Large intestine (tissue), 3 donors: ENCODE measurements around the gene OR52E8. TPM values are rescaled to one million over a fixed set of nuclear protein-coding genes. Genes with fewer than 3 reads are reported as not detected.

Source experiments
- DNase-seq, 2 donors: peaks; one replicate each; pipeline versions ENCODE4 v3.0.0 to v3.0.0-alpha.2; 2013
- H3K27ac ChIP-seq: one replicate; pipeline ENCODE4 v1.5.1; 2013; ENCODE audit warnings: low read length
- H3K27me3 ChIP-seq: 2 replicates; pipeline ENCODE4 v1.6.1; 2013; ENCODE audit warnings: low read length; ENCODE audit not compliant: control insufficient read depth, insufficient read depth
- H3K36me3 ChIP-seq: 2 replicates; pipeline ENCODE4 v1.6.1; 2013; ENCODE audit warnings: low read length; ENCODE audit not compliant: control insufficient read depth, insufficient read depth
- H3K4me1 ChIP-seq: one replicate; pipeline ENCODE4 v1.6.1; 2013; ENCODE audit warnings: low read length; ENCODE audit not compliant: control insufficient read depth, insufficient read depth
- H3K4me3 ChIP-seq: one replicate; pipeline ENCODE4 v1.5.1; 2013; ENCODE audit warnings: low read length
- H3K9me3 ChIP-seq: one replicate; pipeline ENCODE4 v1.6.1; 2013; ENCODE audit warnings: mild to moderate bottlenecking, low read depth, low read length, moderate library complexity; ENCODE audit not compliant: control insufficient read depth
- WGBS: methylation state at CpG from one replicate; pipeline ENCODE4 v1.1.5; 2013; ENCODE audit warnings: low lambda C conversion rate; ENCODE audit not compliant: insufficient coverage; 5-methylcytosine and 5-hydroxymethylcytosine counted together
- polyA plus RNA-seq: library from polyadenylated mRNA; unstranded; fragments of 120-200 nt; gene quantifications from one replicate; pipeline ENCODE4 v1.2.1, GENCODE V29; 2013

Gene OR52E8
- polyA plus RNA-seq, 1 donor: not detected

DNA sequence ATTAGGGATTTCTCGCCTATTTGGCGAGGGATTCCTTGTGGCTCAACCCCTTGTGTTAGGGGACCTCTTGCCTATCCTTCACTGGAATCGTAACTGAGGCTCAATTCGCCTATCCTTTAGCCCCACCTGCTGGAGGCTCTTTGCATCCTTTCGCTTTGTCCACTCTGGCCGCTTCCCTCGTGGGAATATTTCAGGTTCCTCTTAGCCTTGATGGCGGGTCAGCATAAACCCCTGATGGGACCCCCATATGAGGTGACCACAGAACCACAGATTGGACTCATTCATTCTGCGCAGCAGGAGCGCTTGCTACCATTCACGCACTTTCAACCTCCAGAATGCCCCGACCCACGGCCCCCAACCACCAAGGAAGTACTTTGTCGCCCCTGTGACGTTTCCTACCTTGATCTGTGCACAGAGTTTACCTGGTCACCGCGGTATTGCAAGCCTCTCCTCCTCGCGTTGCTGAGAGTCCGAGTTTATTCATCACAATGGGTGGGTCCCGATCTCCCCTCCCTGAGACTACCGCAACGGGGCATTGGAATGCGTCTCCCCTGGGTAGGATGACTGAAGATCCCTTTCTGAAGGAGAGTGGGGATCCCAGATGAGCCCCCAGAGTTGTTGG, 48.9 kb downstream of the OR52E8 start, which contains the start of gene OR52N2:
Gene OR52N2, plus strand, starts transcription at position 425 of the 622 bp plus-strand sequence. CDS start 11,412 bp downstream, outside the sequence.
- H3K27ac ChIP-seq: no peak within 1 kb of the TSS
- no peaks in the 10 kb centered on the region for H3K4me1 ChIP-seq
- H3K9me3 ChIP-seq: no peaks in the 10 kb centered on the region
- peaks cover 7% of the 10 kb centered on the region for H3K27me3 ChIP-seq
- H3K4me3 ChIP-seq: peak within 1 kb of the TSS; percentile 17
- DNase-seq: peak; percentile 51 to 53
- no peaks in the 10 kb centered on the region for H3K36me3 ChIP-seq
- WGBS: no CpG with 5 or more reads among the region's 24 CpGs

DNA sequence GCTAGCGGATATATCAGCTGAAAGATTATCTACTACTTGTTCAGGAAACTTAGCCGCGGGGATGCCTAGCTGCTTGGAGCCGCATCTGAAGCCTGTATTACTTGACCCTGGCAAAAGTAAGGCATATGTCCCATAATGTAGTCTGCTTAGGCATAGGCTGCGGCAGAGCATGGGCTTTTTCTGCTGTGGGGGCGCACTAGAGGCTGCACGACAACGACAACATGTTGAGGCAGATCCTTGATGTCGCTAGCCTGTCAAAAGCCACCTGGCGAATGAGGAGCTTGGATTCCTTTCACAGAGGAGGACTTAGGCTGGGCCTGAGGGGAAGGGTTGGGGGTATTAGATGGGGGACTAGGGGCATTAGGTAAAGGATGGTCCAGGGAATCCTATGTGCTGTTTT, 49.9 kb downstream of the OR52E8 start:
- peaks cover 7% of the 10 kb centered on the region for H3K27me3 ChIP-seq
- H3K36me3 ChIP-seq: no peaks in the 10 kb centered on the region
- no peaks in the 10 kb centered on the region for H3K9me3 ChIP-seq
- H3K4me1 ChIP-seq: no peaks in the 10 kb centered on the region
- no peak overlapping the region for H3K4me3 ChIP-seq
- no peak overlapping the region for H3K27ac ChIP-seq
- WGBS: no CpG with 5 or more reads among the region's 10 CpGs
- DNase-seq: no peak

Other genes starting within 250 kb of the OR52E8 start
- 11.6 TPM for gene TRIM34, start 232.7 kb downstream of the OR52E8 start, polyA plus RNA-seq
- gene TRIM5, start 172.6 kb downstream of the OR52E8 start, polyA plus RNA-seq: 23.9 TPM
- gene TRIM22, start 167.9 kb downstream of the OR52E8 start, polyA plus RNA-seq: 15.2 TPM
- not detected for gene OR56B1, start 121.2 kb downstream of the OR52E8 start, polyA plus RNA-seq
- gene OR52N4, start 103.4 kb downstream of the OR52E8 start, polyA plus RNA-seq: 0.04 TPM
- not detected for gene OR52N5, start 74.3 kb downstream of the OR52E8 start, polyA plus RNA-seq
- gene OR52N1, start 66.4 kb downstream of the OR52E8 start, polyA plus RNA-seq: not detected
- gene OR52N2, start 48.8 kb downstream of the OR52E8 start, polyA plus RNA-seq: not detected
- gene OR52E6, start 15.8 kb downstream of the OR52E8 start, polyA plus RNA-seq: not detected
- gene OR52E4, start 22.9 kb upstream of the OR52E8 start, polyA plus RNA-seq: not detected
- not detected for gene OR52E5, start 35.5 kb upstream of the OR52E8 start, polyA plus RNA-seq
- not detected for gene OR56A3, start 84.6 kb upstream of the OR52E8 start, polyA plus RNA-seq
- not detected for gene OR56A5, start 110.8 kb upstream of the OR52E8 start, polyA plus RNA-seq
- gene OR52L1, start 129.3 kb upstream of the OR52E8 start, polyA plus RNA-seq: not detected
- not detected for gene OR56A4, start 149.3 kb upstream of the OR52E8 start, polyA plus RNA-seq
- 0.01 TPM for gene OR56A1, start 173.1 kb upstream of the OR52E8 start, polyA plus RNA-seq
- gene OR56B4, start 250.0 kb upstream of the OR52E8 start, polyA plus RNA-seq: 0.19 TPM